Epithelial cell of esophagus (primary cell): ENCODE data around the gene MESP1.
A peak's percentile ranks its signal among the peaks of the same experiment; 100 is the strongest.

ENCODE experiments used
- DNase-seq: peaks from one replicate; pipeline ENCODE4 v3.0.0; 2010; ENCODE audit warnings: low read depth
- H3K4me3 ChIP-seq: 2 replicates; pipeline ENCODE4 v1.5.1; 2011; ENCODE audit warnings: mild to moderate bottlenecking, low read length, control low read depth
- TF ChIP-seq, protein P1 (sequence below): IDR thresholded peaks from 2 replicates; pipeline ENCODE4 v1.5.1; 2011; ENCODE audit warnings: low read depth, mild to moderate bottlenecking, low read length, control low read depth, inconsistent platforms; ENCODE audit not compliant: insufficient read depth; ENCODE audit errors: missing control alignments

MESP1 gene

DNA sequence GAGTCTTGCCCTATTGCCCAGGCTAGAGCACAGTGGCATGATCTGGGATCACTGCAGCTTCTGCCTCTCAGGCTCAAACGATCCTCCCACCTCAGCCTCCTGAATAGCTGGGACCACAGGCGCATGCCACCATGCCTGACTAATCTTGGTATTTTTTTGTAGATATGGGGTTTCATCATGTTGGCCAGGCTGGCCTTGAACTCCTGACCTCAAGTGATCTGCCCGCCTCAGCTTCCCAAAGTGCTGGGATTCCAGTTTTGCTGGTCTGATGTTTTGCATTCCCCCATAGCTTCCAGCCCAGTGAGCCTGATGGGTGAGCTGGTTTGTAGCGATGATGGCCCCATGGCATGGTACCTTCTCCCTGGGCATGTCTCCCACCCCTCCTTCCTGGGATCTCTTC, 4.7 kb upstream of the MESP1 start:
- DNase-seq = no peak
- TF ChIP-seq, protein P1, sequence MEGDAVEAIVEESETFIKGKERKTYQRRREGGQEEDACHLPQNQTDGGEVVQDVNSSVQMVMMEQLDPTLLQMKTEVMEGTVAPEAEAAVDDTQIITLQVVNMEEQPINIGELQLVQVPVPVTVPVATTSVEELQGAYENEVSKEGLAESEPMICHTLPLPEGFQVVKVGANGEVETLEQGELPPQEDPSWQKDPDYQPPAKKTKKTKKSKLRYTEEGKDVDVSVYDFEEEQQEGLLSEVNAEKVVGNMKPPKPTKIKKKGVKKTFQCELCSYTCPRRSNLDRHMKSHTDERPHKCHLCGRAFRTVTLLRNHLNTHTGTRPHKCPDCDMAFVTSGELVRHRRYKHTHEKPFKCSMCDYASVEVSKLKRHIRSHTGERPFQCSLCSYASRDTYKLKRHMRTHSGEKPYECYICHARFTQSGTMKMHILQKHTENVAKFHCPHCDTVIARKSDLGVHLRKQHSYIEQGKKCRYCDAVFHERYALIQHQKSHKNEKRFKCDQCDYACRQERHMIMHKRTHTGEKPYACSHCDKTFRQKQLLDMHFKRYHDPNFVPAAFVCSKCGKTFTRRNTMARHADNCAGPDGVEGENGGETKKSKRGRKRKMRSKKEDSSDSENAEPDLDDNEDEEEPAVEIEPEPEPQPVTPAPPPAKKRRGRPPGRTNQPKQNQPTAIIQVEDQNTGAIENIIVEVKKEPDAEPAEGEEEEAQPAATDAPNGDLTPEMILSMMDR = no peak
- H3K4me3 ChIP-seq = no peak overlapping the region

DNA sequence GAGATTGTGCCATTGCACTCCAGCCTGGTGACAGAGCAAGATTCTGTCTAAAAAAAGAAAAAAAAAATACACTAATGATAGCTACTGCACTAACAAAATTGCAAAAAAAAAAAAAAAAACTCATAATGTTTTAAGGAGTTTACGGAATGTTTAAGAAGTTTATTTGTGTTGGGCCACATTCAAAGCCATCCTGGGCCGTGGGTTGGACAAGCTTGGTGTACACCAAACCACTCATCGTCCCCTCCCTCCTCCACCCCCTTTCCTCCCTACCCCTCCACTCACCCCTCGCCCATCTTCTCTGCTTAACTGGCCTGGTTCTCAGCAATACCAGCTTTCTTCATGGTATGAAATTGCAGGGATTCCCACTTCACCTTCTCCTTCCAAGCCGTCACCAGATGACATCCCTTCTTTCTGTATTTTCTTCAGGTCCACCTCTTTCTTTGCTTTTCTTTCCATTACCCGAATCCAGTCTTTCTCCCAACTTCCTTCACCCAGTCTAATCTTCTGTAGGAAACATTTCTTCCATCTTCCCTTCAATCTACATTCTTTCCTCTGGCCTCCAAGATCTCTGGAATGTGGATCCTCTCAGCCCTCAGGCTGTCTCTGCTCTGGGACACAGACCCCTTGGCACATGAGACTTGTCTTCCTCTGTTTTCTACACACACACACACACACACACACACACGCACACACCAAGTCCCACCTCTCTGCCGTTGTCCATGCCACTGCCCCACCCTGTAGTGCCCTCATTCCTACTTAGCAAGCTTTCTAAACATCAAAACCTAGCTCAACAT, 3.5 kb upstream of the MESP1 start:
- no peak overlapping the region for H3K4me3 ChIP-seq

DNA sequence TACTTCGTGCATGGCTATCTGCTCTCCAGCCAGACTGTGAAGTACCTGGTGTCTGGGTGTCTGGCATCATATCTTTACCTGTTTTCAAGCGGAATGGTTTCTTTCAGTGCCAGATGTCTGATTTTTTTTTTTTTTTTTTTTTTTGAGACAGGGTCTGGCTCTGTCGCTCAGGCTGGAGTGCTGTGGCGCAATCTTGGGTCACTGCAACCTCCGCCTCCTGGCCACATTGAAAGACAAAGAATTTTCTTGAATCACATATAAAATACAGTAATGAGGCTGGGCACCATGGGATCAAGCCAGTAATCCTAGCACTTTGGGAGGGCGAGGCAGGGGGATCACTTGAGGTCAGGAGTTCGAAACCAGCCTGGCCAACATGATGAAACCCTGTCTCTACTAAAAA, 2.8 kb upstream of the MESP1 start:
- TF ChIP-seq, protein P1 = no peak
- no peak overlapping the region for H3K4me3 ChIP-seq
- DNase-seq = no peak

More for the DNA sequence above, 3.5 kb upstream of the MESP1 start:
- DNase-seq = no peak
- TF ChIP-seq, protein P1 = no peak

DNA sequence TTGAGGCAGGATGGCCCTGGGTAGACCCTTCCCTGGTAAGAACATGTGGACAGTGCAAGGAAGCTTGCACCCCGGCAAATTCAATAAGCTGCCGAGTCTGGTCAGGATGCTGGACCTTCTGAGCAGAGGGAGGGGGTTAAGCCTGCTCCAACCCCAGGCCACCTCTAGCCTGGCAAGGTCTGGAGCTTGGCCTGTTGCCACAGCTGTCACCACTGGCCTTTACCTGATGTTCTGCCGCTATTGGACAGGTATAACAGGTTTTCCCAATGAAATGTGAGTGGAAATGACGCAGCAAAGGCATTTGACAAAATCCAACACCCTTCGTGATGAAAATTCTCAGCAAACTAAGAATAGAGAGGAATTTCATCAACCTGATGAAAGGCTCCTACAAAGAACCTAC, 699 bp upstream of the MESP1 start:
- peak; percentile 56 for DNase-seq
- TF ChIP-seq, protein P1 = no peak
- no peak overlapping the region for H3K4me3 ChIP-seq

DNA sequence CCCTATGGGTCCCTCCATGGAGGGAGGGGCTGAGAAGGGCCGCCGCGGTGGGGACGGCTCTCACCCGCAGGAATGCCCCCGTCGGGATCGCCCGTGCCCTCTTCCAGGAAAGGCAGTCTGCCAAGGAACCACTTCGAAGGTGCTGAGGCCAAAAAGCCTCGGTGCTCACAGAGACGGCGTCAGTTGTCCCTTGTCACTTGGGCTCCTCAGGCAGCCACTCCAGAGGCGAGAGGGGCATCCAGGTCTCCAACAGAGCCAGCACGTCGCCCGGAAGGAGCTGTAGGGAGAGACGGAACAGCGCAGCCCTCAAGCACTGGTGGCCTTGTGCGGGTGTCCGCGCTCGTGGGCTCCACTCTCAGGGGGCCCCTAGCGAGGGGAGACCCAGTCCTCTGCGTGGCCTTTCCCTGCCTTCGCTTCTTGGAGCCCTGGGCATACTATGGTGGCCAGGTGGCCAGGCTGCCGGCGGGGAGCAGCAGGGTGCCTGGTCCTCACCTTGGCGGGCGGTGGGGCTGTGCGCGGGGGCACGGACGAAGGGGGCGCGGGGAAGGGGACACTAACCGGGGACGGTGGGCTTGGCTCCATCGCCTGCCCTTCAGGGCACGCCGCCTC, 994 bp downstream of the MESP1 start:
- no peak for DNase-seq
- no peak overlapping the region for H3K4me3 ChIP-seq
- TF ChIP-seq, protein P1 = no peak

DNA sequence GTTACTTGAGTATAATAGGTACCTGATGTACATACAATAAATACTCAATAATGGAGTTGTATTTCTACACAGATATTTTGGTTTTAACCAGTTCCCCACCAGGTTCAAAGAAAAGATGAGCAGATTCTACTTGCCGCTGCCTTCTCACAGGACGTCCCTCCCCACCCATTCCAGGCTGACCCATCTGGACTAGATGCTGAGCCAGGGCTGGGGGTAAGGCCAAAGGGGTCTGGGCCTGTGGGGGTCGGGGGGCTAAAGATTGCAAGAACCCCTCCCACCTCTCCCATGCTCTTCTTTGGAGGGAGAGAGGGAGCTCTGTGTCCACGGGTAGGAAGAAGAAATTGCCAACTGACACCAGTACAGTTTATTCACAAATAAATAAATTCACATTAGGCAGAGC, 1.5 kb downstream of the MESP1 start:
- H3K4me3 ChIP-seq = no peak overlapping the region
- DNase-seq = no peak
- TF ChIP-seq, protein P1 = no peak

DNA sequence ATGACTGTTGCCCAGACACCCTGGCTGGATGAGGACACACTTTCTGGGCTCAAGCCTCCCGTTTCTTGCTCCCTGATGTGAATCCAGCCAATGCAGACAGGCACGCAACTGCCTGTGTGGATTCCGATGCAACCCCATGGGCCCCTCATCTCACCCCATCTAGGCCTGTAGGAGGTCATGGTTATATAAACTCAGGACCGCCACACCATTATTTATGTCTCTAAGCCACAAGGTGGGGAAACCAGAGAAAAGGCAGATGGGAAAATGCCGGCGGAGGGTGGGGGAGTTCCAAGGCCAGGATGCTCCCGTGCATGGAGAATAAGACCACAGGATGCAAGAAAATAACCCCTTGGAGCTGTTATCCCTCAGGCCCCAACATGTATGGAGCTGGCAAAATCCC, 2.0 kb downstream of the MESP1 start:
- DNase-seq = no peak
- TF ChIP-seq, protein P1 = no peak

More for the DNA sequence above, 2.0 kb downstream of the MESP1 start:
- no peak overlapping the region for H3K4me3 ChIP-seq
